ENCODE results near the gene CA9. TPM values are rescaled to one million over a fixed set of nuclear protein-coding genes. Genes with fewer than 3 reads are reported as not detected.

The CA9 gene
- total RNA-seq, 1 donor from 2014 or later, result 0.04 TPM

DNA sequence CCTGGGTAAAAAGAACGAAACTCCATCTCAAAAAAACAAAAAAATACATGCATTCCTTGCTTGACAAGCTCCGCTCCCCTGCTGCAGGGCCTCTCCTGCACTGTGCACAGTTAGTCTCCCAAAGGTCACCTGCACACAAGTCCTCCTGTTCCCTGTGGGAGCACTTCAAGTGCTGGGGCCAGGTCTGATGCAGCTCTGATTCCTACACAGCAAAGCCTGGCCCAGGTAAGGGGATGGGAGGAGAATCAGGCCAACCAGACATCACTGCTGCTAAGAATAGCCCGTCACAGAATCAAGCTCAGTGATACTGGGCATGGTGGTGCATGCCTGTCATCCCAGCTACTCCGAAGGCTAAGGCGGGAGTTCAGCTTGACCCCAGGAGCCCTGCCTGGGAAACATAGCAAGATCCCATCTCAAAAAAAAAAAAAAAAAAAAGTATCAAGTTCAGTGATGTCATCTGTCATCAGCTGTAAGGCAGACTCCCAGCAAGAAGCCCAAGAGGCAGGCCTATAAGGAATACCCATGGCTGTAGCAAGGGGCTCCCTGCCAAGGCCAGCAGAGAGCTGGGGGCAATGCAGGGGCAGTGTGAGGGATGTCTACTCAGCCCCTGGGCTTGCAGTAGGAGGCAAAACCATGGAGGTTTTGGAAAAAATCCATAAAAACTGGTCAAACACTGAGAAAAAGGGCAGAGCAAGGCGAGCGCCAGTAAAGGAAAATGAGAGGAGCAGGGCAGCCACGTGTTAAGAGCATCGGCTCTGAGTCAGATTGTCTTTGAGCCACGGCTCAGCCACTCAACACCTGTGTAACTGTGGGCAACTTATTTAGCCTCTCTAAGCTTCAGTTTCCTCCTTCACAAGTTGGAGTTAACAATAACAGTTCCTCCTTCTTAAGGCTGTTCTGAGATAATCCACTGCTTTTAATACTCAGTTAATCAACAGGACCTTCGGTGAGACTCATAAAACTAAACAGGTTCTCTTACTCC is 12.8 kb downstream of the CA9 start:
- TF ChIP-seq, protein P1, sequence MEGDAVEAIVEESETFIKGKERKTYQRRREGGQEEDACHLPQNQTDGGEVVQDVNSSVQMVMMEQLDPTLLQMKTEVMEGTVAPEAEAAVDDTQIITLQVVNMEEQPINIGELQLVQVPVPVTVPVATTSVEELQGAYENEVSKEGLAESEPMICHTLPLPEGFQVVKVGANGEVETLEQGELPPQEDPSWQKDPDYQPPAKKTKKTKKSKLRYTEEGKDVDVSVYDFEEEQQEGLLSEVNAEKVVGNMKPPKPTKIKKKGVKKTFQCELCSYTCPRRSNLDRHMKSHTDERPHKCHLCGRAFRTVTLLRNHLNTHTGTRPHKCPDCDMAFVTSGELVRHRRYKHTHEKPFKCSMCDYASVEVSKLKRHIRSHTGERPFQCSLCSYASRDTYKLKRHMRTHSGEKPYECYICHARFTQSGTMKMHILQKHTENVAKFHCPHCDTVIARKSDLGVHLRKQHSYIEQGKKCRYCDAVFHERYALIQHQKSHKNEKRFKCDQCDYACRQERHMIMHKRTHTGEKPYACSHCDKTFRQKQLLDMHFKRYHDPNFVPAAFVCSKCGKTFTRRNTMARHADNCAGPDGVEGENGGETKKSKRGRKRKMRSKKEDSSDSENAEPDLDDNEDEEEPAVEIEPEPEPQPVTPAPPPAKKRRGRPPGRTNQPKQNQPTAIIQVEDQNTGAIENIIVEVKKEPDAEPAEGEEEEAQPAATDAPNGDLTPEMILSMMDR (IDR thresholded peaks at IDR 0.05; ENCODE audit: insufficient read depth, low read length, poor library complexity, severe bottlenecking), result no peak
- no peak overlapping the region for H3K4me3 ChIP-seq (ENCODE audit: low read depth, low read length)
- no peaks in the 10 kb centered on the region for H3K27me3 ChIP-seq (ENCODE audit: control insufficient read depth, insufficient read depth, low read length)
- DNase-seq (ENCODE audit: low read depth), result no peak
- peaks cover 2% of the 10 kb centered on the region for H3K36me3 ChIP-seq (ENCODE audit: control insufficient read depth, insufficient read depth, low read length)

DNA sequence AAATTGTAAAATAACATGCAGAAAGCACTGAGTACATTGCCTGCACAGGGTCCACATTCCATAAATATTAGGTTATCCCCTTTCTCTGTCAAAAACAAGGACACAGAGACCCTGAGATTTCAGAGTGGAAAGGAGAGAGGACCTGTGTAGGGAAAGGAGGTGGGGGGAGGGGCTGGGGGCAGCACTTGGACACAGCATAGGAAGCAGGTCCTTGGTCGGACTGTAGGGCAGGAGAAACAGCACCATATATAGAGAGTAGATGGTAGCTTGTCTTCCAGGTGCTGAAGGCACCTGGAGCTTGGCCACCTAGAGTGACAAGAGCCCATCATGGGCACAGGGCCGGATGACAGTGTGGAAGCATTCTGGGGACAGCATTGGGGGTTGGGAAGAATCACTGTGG is 13.6 kb downstream of the CA9 start:
- Histone ChIP-seq H3K27me3 (ENCODE audit: control insufficient read depth, insufficient read depth, low read length) (no peaks in the 10 kb centered on the region), H3K36me3 (ENCODE audit: control insufficient read depth, insufficient read depth, low read length) (peaks cover 2% of the 10 kb centered on the region), H3K4me3 (ENCODE audit: low read depth, low read length) (no peak overlapping the region)
- no peak for DNase-seq (ENCODE audit: low read depth)
- TF ChIP-seq, protein P1 (IDR thresholded peaks at IDR 0.05; ENCODE audit: insufficient read depth, low read length, poor library complexity, severe bottlenecking), result no peak

DNA sequence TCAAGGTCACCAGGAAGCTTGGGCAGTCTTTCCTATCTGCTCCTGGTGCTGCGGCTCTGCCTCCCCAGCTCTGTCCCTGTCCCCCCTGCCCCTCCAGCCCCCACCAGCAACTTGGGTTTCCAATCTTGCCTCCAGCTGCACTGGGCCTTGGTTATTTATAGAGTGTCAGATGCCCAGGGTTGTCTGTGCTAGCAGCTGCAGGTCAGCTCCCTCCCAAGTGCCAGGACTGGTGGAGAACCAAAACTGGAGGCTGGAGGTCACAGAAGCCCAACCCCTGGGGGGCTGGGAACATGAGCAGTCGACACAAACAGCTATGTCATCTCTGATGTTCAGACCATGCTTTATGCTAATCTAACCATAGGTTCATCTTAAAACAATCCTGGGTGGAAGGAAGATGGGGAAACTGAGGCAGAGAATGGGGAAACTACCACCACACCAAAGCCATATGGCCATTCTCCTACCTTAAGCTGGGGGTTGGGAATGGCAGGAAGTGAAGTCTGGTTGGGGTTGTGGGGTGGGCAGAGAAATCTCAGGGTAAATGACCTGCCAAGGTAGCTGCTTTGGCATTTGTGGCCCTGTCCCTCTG is 14.3 kb downstream of the CA9 start:
- H3K36me3 ChIP-seq (ENCODE audit: control insufficient read depth, insufficient read depth, low read length), result no peaks in the 10 kb centered on the region

DNA sequence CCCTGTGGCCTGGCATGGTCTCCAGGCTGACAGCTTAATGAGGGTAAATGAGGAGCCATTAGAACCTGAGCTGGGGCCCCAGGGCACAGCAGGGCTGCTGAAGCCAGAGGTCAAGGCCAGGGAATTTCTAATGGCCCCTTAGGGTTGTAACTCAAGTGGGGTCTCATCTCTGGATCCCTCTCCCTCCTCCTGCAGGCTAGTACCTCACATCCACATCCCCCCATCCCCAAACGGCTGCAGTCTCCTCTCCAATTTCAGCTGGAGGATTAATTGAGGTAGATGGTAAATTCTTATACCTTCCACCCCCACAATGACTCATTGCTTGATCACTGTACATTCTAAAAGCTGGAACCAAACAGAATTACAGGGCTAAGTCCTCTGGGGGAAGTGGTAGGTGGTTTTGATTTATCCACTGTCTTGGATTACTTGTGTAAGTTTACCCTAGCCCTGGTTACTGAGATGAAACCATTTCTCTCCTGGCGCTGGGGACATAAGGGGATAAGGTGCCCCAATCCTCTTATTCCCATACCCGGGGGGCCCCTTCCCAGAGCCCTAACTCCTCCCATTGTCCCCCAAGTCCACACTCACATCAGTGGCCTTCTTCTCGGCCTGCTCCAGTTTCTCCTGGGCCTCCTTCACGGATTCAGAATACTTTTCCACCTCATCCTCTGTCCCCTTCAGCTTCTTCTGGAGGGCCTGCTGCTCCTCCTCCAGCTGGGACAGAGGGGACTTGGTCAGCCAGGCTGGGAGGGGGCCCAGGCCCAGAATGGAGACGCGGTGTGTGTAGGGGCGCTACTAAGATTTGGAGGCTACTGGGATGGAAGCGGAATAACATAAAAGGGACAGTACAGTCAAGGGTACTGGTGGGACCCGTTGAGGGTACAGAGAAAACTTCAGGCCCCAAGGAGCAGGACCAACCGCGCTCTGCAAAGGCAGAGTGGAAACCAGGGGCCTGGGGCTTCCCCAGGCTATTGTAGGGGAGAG is 15.1 kb downstream of the CA9 start:
- peak; percentile 57 for DNase-seq (ENCODE audit: low read depth)
- TF ChIP-seq, protein P1 (IDR thresholded peaks at IDR 0.05; ENCODE audit: insufficient read depth, low read length, poor library complexity, severe bottlenecking), result no peak
- H3K36me3 ChIP-seq (ENCODE audit: control insufficient read depth, insufficient read depth, low read length), result no peaks in the 10 kb centered on the region
- peak overlapping the region; percentile 47 for H3K4me3 ChIP-seq (ENCODE audit: low read depth, low read length)
- H3K27me3 ChIP-seq (ENCODE audit: control insufficient read depth, insufficient read depth, low read length), result no peaks in the 10 kb centered on the region

More for the DNA sequence above, 14.3 kb downstream of the CA9 start:
- TF ChIP-seq, protein P1 (IDR thresholded peaks at IDR 0.05; ENCODE audit: insufficient read depth, low read length, poor library complexity, severe bottlenecking), result no peak
- Histone ChIP-seq H3K27me3 (ENCODE audit: control insufficient read depth, insufficient read depth, low read length) (no peaks in the 10 kb centered on the region), H3K4me3 (ENCODE audit: low read depth, low read length) (peak overlapping the region; percentile 47)
- DNase-seq (ENCODE audit: low read depth), result no peak

DNA sequence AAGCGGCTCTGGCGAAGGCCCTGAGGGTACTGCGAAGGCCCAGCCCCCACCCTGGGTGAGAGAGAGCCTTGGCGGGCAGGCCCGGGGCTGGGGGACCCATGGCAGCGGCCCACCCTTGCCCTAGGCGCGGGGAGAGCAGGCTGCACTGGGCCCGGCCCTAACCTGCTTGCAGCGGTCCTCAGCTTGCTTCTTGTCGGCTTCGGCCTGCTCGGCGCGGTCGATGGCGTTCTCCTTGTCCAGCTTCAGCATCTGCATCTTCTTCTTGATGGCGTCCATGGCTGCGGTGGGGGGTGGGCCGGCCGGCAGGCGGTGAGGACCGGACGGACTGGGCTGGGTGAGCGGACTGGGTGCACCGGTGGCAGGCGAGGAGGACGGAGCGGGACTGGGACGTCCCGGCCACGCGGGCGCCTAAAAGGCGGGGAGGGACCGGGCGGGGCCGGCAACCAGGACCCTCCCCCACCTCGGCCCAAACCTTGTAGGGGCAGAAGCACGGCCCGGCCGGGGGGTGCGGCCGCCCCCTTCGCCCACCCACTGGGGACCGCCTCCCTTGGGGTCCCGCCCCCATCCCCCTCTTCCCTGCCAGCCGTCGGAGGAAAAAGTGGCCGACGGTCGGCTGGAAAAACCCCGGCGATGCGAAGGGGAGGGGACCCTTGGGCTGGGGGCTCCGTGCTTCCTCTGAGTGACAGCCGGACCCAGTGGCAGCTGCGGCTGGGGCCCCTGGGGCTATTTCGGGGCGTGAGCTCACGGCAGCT is 16.0 kb downstream of the CA9 start, which contains the start of gene TPM2:
TPM2 (minus strand) TSS at position 384 of the 752 bp plus-strand sequence; CDS start at position 276, 108 bp downstream.
- DNase-seq (ENCODE audit: low read depth), result no peak
- TF ChIP-seq, protein P1 (IDR thresholded peaks at IDR 0.05; ENCODE audit: insufficient read depth, low read length, poor library complexity, severe bottlenecking), result no peak
- H3K27me3 ChIP-seq (ENCODE audit: control insufficient read depth, insufficient read depth, low read length), result no peaks in the 10 kb centered on the region
- no peaks in the 10 kb centered on the region for H3K36me3 ChIP-seq (ENCODE audit: control insufficient read depth, insufficient read depth, low read length)
- H3K4me3 ChIP-seq (ENCODE audit: low read depth, low read length), result peak within 1 kb of the TSS; percentile 47

Measured in kidney epithelial cell (primary cell).